ENCODE results near the gene ZNF148. TPM values are rescaled to one million over a fixed set of nuclear protein-coding genes. Genes with fewer than 3 reads are reported as not detected.

The ZNF148 gene
- total RNA-seq, 1 experiment from 2014 or later = 24.8 TPM

GRCh38 chr3:125316246-125316645 lies 58.9 kb downstream of the ZNF148 start:
- H2BK12ac ChIP-seq (ENCODE audit: insufficient read length, low read depth, low read length) = no peak overlapping the region
- no peak overlapping the region for H3K9ac ChIP-seq (ENCODE audit: extremely low read depth, insufficient read length, low read length)
- H2BK20ac ChIP-seq (ENCODE audit: low read depth, low read length, poor library complexity, severe bottlenecking) = no peak overlapping the region
- H2AFZ ChIP-seq (ENCODE audit: low read length) = no peak overlapping the region
- H3K4me3 Mint-ChIP-seq = no peak overlapping the region
- no peak for TF ChIP-seq CTCF (conservative IDR thresholded peaks at IDR 0.05)
- no peak for DNase-seq
- no peak overlapping the region for H4K5ac ChIP-seq (ENCODE audit: insufficient read length, low read depth, low read length)
- no peak overlapping the region for H4K8ac ChIP-seq (replicated peaks; ENCODE audit: insufficient read length, low read depth, low read length)
- no peak overlapping the region for H2BK15ac ChIP-seq (ENCODE audit: low read depth, low read length)
- no peak overlapping the region for H3K4ac ChIP-seq (ENCODE audit: low read depth, low read length)
- H3K27me3 ChIP-seq (ENCODE audit: insufficient read depth, low read length) = no peaks in the 10 kb centered on the region
- H3K27ac ChIP-seq (ENCODE audit: insufficient read length, low read depth, low read length) = no peak overlapping the region
- H3K14ac ChIP-seq (ENCODE audit: insufficient read depth, low read length) = no peak overlapping the region
- no peaks in the 10 kb centered on the region for H3K79me2 ChIP-seq (ENCODE audit: insufficient read depth, low read length)
- H3K4me1 ChIP-seq (ENCODE audit: insufficient read depth, low read length) = no peaks in the 10 kb centered on the region; the same call in 1 of the 2 replicates
- no peak overlapping the region for H3K4me2 ChIP-seq (ENCODE audit: insufficient read depth, insufficient read length, low read length)
- H2AK5ac ChIP-seq (ENCODE audit: insufficient read length, low read length) = no peak overlapping the region
- peaks cover 2 to 14% (median 9%) of the 10 kb centered on the region in 3 experiments; a peak in 5 of 7 replicates for H3K36me3 Mint-ChIP-seq (ENCODE audit: insufficient read depth in 1 of 3, low read depth in 3 of 3)
- no peak overlapping the region for H3T11ph ChIP-seq (ENCODE audit: low read length)
- no peaks in the 10 kb centered on the region for H3K79me1 ChIP-seq (ENCODE audit: insufficient read depth, low read depth, low read length, poor library complexity, severe bottlenecking)
- H3K27ac Mint-ChIP-seq = no peak overlapping the region
- no CpG with 5 or more reads among the region's 1 CpG for WGBS (ENCODE audit: extremely low coverage, insufficient read length, low lambda C conversion rate)
- no peak overlapping the region for H3K18ac ChIP-seq (ENCODE audit: insufficient read length, low read depth, low read length)
- no peaks in the 10 kb centered on the region for H4K20me1 ChIP-seq (ENCODE audit: control insufficient read depth, insufficient read depth, insufficient read length)
- H3K23ac ChIP-seq (ENCODE audit: insufficient read length, low read depth, low read length) = no peak overlapping the region
- H3K56ac ChIP-seq (ENCODE audit: insufficient read length, low read depth, low read length) = no peak overlapping the region
- H4K91ac ChIP-seq (ENCODE audit: insufficient read length, low read depth, low read length) = no peak overlapping the region
- peaks cover 15 to 16% of the 10 kb centered on the region in 2 experiments for H3K4me1 Mint-ChIP-seq
- H3K27me3 Mint-ChIP-seq (ENCODE audit: low read depth) = no peaks in the 10 kb centered on the region
- H3K9me3 Mint-ChIP-seq = no peaks in the 10 kb centered on the region
- no peaks in the 10 kb centered on the region for H3K23me2 ChIP-seq (ENCODE audit: insufficient read length, low read depth, low read length, poor library complexity, severe bottlenecking)
- no peak overlapping the region for H2BK5ac ChIP-seq (ENCODE audit: insufficient read length, low read length)
- no peaks in the 10 kb centered on the region for H3K9me3 ChIP-seq (ENCODE audit: control insufficient read depth, low read depth, low read length)
- no peak overlapping the region for H2BK120ac ChIP-seq (ENCODE audit: low read depth, low read length, poor library complexity, severe bottlenecking)

Data from H9 (cell line).